Activated CD4-positive, alpha-beta T cell treated with anti-CD3 and anti-CD28 coated beads, Interleukin-2, amount 10 ng/mL, durations not matched to agents 24 days and 14 days (primary cell): Measurements from ENCODE around the gene PRICKLE3. TPM values are rescaled to one million over a fixed set of nuclear protein-coding genes. Genes with fewer than 3 reads are reported as not detected.

Source experiments
- DNase-seq: peaks from one replicate; pipeline ENCODE4 v3.0.0; 2022
- H3K27ac Mint-ChIP-seq: one replicate; pipeline ENCODE4 v1.8.0; 2022; ENCODE audit warnings: mild to moderate bottlenecking, mixed read lengths
- H3K27me3 Mint-ChIP-seq: one replicate; pipeline ENCODE4 v1.8.0; 2022; ENCODE audit warnings: mixed read lengths
- H3K36me3 Mint-ChIP-seq: one replicate; pipeline ENCODE4 v1.8.0; 2022; ENCODE audit warnings: low read depth, mild to moderate bottlenecking, mixed read lengths
- H3K4me1 Mint-ChIP-seq: one replicate; pipeline ENCODE4 v1.8.0; 2021; ENCODE audit warnings: mixed read lengths
- H3K4me3 Mint-ChIP-seq: one replicate; pipeline ENCODE4 v1.8.0; 2022; ENCODE audit warnings: mild to moderate bottlenecking, moderate library complexity, mixed read lengths
- H3K9me3 Mint-ChIP-seq: one replicate; pipeline ENCODE4 v1.8.0; 2021; ENCODE audit warnings: mixed read lengths
- intact Hi-C: fragments of 100-400 bp; cut with micrococcal nuclease; formaldehyde crosslinking; loops from one replicate; pipeline ENCODE4 v1.15.1; 2023
- total RNA-seq: library from RNA; stranded (reverse); gene quantifications from 2 replicates; pipeline ENCODE4 v1.2.3, GENCODE V29; 2022

PRICKLE3 gene
- total RNA-seq, 1 donor from 2014 or later: 22.7 TPM

DNA sequence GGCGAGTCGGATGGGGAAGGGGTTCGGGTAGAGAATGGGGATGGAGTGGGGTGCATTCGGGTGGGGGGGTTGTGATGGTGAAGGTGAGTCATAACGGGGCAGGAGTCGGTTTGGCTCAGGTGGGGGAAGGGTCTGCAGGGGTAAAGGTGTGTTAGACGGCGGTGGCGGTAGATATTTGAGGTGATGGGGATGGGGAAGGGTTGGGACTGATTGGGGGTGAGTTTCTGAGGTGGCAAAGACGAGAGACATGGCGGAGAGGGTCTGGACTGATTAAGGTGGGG, 13.1 kb upstream of the PRICKLE3 start:
- no peaks in the 10 kb centered on the region for H3K27me3 Mint-ChIP-seq
- no peaks in the 10 kb centered on the region for H3K9me3 Mint-ChIP-seq
- no peak overlapping the region for H3K27ac Mint-ChIP-seq
- peak overlapping the region; percentile 80 for H3K4me3 Mint-ChIP-seq
- intact Hi-C loops: no loop called here
- H3K36me3 Mint-ChIP-seq: no peaks in the 10 kb centered on the region
- H3K4me1 Mint-ChIP-seq: peaks cover 17% of the 10 kb centered on the region
- DNase-seq: no peak

GRCh38 chrX:49198540-49199314, 12.6 kb upstream of the PRICKLE3 start:
- H3K27ac Mint-ChIP-seq: no peak overlapping the region
- intact Hi-C loops: no loop called here
- DNase-seq: no peak
- peaks cover 21% of the 10 kb centered on the region for H3K4me1 Mint-ChIP-seq
- no peaks in the 10 kb centered on the region for H3K9me3 Mint-ChIP-seq
- no peaks in the 10 kb centered on the region for H3K36me3 Mint-ChIP-seq
- peak overlapping the region; percentile 80 for H3K4me3 Mint-ChIP-seq
- H3K27me3 Mint-ChIP-seq: no peaks in the 10 kb centered on the region

DNA sequence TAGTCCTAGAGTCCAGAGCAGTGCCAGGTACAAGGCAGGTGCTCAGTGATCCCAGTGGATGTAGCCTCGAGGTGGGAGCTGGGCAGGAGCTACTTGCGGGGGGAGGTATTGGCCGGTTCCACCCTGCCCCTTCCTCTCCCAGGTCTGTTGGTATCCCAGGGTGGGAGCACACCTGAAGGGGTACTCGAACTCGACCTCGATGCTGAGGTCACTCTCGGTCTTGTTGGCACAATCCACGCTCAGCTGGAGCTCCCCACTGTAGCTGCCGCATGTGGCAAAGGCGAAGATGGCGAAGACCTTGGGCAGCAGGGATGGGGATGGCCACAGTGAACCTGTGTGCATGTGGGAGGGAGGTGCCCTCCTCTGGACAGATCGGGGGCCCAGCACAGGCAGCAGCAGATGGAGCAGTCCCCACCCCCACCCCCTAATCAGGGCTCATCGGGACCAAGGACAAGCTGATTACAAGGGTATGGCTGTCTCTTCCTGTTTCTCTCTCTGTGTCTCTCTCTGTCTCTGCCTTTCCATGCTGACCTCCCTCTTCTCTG, 11.4 kb upstream of the PRICKLE3 start:
- no peaks in the 10 kb centered on the region for H3K9me3 Mint-ChIP-seq
- H3K27me3 Mint-ChIP-seq: no peaks in the 10 kb centered on the region
- no peak for DNase-seq
- no peak overlapping the region for H3K4me3 Mint-ChIP-seq
- H3K4me1 Mint-ChIP-seq: peaks cover 29% of the 10 kb centered on the region
- no peak overlapping the region for H3K27ac Mint-ChIP-seq
- intact Hi-C loops: no loop called here
- no peaks in the 10 kb centered on the region for H3K36me3 Mint-ChIP-seq

DNA sequence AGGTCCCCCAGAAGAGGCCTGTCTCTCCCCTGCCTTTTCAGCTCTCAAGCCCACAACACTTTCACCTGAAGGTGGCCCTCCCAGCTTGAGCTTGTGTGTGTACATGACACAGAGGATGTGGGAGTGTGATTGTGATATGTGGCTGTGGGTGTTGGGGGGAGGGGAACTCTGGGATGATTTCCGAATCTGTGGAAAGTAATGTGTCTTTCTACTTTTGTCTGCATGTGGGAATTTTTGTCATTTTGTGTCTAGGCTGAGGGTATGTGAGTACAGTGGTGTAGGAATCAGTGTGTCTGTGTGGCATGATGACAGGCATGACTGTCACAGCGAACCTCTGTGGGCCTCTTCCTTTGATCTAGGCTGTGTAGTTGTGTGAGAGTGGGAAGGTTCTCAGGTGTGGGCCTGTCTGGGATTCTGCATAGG, 7.4 kb upstream of the PRICKLE3 start:
- intact Hi-C loops: loop anchor here (2.0 to 5.0 kb wide), 2 partner anchors 79 to 561 kb away; no protein-coding TSS in a partner anchor
- Mint-ChIP-seq H3K4me1 (peaks cover 32% of the 10 kb centered on the region), H3K27me3 (no peaks in the 10 kb centered on the region), H3K9me3 (no peaks in the 10 kb centered on the region), H3K36me3 (no peaks in the 10 kb centered on the region), H3K27ac (peak overlapping the region; percentile 83), H3K4me3 (peak overlapping the region; percentile 51)
- no peak for DNase-seq

GRCh38 chrX:49192722-49193328, 6.7 kb upstream of the PRICKLE3 start:
- intact Hi-C loops: loop anchor here (2.0 to 5.0 kb wide), 2 partner anchors 79 to 562 kb away; no protein-coding TSS in a partner anchor
- H3K36me3 Mint-ChIP-seq: no peaks in the 10 kb centered on the region
- H3K9me3 Mint-ChIP-seq: no peaks in the 10 kb centered on the region
- peak; percentile 80 for DNase-seq
- peak overlapping the region; percentile 60 for H3K27ac Mint-ChIP-seq
- H3K4me3 Mint-ChIP-seq: peak overlapping the region; percentile 51
- no peaks in the 10 kb centered on the region for H3K27me3 Mint-ChIP-seq
- peaks cover 25% of the 10 kb centered on the region for H3K4me1 Mint-ChIP-seq

DNA sequence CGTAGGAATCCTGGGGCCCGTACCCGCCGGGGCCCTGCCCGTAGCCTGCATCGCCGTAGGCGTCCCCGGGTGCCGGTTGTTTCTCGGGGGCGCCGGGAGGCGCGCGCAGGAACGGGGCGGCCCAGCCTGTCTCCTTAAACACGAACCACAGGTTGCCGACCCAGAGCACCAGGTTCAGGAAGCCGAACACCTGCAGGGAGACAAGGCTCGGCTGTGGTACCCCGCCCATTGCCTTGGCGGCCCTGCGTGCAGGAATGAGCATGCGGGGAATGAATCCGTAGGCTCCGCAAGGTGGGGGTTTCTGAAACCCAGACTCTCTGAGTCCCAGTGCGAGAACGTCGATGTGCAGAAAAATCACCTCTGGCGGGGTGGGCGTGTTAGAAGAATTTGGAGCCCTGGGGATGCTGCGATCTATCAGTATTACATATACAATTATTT, 5.4 kb upstream of the PRICKLE3 start:
- intact Hi-C loops: loop anchor here (1.0 to 5.0 kb wide), 6 partner anchors 9 to 563 kb away; partner anchors contain the start of genes CCDC22, GPKOW and SYP
- DNase-seq: no peak
- Mint-ChIP-seq H3K27ac (peak overlapping the region; percentile 93), H3K4me3 (peak overlapping the region; percentile 93), H3K27me3 (no peaks in the 10 kb centered on the region), H3K9me3 (no peaks in the 10 kb centered on the region), H3K4me1 (peaks cover 25% of the 10 kb centered on the region), H3K36me3 (no peaks in the 10 kb centered on the region)

DNA sequence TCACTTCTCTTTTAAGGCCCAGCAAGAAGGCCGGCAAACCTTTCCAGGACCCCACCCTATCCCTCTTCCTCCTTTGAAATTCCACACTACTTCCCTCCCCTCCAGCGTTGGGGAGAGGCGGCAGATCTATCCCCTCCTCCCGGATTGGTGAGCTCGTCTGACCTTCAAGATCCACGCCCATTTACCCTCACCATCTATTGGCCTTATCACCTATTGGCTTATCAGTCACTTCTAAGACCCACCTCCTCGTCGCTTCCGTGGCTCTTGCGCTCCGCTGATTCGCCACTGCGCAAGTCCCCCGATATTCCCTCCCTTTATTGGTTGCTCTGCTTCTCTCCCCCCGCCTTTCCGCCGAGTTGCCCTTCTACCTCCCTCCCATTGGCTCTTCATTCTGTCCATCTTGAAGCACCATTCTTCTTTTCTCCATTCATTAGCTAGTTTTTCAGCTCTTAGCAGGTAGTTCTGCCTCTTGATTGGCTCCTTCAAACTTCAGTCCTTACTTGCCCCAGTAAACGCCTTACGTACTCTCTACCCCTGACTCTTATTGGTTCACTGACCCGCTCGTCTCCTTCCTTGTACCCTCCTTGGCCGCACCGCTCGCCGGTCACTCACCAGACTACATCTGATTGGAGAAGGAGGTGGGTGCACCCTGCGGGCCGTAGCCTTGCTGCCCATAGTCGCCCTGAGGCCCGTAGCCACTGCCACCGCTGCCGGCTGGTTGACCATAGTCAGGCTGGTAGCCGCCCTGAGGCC, 4.8 kb upstream of the PRICKLE3 start:
- Mint-ChIP-seq H3K4me3 (peak overlapping the region; percentile 93), H3K9me3 (no peaks in the 10 kb centered on the region), H3K27ac (peak overlapping the region; percentile 93), H3K4me1 (peaks cover 27% of the 10 kb centered on the region), H3K36me3 (no peaks in the 10 kb centered on the region), H3K27me3 (no peaks in the 10 kb centered on the region)
- intact Hi-C loops: loop anchor here (1.0 to 5.0 kb wide), 5 partner anchors 9 to 81 kb away; partner anchors contain the start of genes CCDC22, GPKOW and SYP
- peak; percentile 95 for DNase-seq

DNA sequence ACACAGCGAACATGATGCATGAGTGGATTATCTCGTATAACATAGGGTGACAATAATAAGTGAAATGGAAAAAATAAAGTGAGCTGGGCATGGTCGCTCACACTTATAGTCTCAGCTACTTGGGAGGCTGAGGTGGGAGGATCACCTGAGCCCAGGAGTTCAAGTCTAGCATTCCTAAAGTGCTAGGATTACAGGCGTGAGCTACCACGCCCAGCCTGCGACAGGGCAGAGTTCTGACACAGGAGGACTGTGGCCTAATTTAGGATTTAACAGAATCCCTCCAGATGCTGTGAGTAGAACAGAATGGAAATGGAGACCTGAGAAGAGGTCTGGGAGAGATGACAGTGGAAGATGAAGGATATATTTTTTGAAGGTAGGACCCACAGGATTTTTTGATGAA, 3.4 kb upstream of the PRICKLE3 start:
- peaks cover 31% of the 10 kb centered on the region for H3K4me1 Mint-ChIP-seq
- H3K27me3 Mint-ChIP-seq: no peaks in the 10 kb centered on the region
- H3K4me3 Mint-ChIP-seq: peak overlapping the region; percentile 93
- no peak for DNase-seq
- intact Hi-C loops: loop anchor here (2.0 to 5.0 kb wide), 2 partner anchors 17 to 83 kb away; no protein-coding TSS in a partner anchor
- H3K27ac Mint-ChIP-seq: no peak overlapping the region
- no peaks in the 10 kb centered on the region for H3K9me3 Mint-ChIP-seq
- no peaks in the 10 kb centered on the region for H3K36me3 Mint-ChIP-seq

GRCh38 chrX:49188468-49189076, 2.4 kb upstream of the PRICKLE3 start:
- Mint-ChIP-seq H3K4me3 (peak overlapping the region; percentile 28), H3K9me3 (no peaks in the 10 kb centered on the region), H3K4me1 (peaks cover 30% of the 10 kb centered on the region), H3K27me3 (no peaks in the 10 kb centered on the region), H3K27ac (peak overlapping the region; percentile 42), H3K36me3 (peaks cover 5% of the 10 kb centered on the region)
- intact Hi-C loops: no loop called here
- no peak for DNase-seq

GRCh38 chrX:49187526-49187925, 1.4 kb upstream of the PRICKLE3 start:
- no peak overlapping the region for H3K27ac Mint-ChIP-seq
- no peaks in the 10 kb centered on the region for H3K9me3 Mint-ChIP-seq
- H3K27me3 Mint-ChIP-seq: no peaks in the 10 kb centered on the region
- H3K4me1 Mint-ChIP-seq: peaks cover 24% of the 10 kb centered on the region
- no peak overlapping the region for H3K4me3 Mint-ChIP-seq
- no peak for DNase-seq
- peaks cover 6% of the 10 kb centered on the region for H3K36me3 Mint-ChIP-seq
- intact Hi-C loops: no loop called here

- Mint-ChIP-seq H3K27ac (peak overlapping the region; percentile 87), H3K9me3 (no peaks in the 10 kb centered on the region), H3K36me3 (peaks cover 11% of the 10 kb centered on the region), H3K4me1 (peaks cover 24% of the 10 kb centered on the region), H3K27me3 (no peaks in the 10 kb centered on the region), H3K4me3 (peak overlapping the region; percentile 92)
- intact Hi-C loops: no loop called here
- no peak for DNase-seq
Observed at GRCh38 chrX:49187028-49187394, 838 bp upstream of the PRICKLE3 start.

DNA sequence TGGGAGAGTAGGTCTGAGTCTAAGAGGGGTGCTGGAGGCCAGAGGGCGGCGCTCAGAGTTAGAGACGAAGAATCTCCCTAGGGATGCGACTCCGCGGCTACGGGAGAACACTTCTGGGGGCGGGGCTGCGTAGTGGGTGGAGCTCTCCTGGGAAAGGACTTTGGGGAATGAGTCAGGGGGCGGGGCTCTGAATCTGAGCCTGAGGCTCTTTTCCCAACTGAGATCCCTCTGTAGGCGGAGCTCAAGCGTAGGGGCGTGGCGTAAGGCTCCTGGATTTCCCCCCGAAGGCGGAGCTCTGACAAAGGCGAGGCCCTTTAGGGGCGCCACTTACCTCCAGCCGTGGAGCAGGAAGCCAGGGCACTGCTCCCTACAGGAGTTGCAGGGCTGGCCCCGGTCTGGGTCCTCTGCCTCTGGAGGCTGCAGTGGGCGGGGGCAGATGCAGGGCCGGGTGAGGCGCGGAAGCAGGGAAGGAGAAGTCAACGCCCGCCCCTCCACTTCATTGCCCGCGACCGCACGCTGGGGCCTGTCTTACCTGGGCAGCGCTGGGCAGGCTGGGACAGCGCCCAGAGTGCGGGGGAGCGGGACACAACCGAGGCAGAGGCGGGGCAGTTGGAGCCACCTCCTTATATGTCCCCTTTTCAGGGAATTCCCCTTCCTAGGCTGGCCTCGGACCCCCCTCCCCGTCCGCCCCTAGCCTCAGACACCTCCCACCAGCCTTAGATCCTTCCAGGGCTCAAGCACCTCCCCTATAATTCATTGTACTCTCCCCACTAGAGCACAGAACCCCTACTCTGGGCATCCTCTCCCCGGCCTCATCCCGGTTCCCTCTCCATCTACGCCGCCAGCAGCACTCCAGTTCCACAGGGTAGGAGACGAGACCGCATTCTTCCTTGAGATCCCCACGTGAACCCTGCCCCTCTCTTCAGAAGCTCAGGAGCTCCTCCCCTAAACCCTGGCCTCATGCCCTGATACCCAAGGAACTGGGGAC, 1.6 kb downstream of the PRICKLE3 start:
- Mint-ChIP-seq H3K27ac (peak overlapping the region; percentile 89), H3K4me3 (peak overlapping the region; percentile 92), H3K9me3 (no peaks in the 10 kb centered on the region), H3K4me1 (peaks cover 16% of the 10 kb centered on the region), H3K36me3 (peaks cover 18% of the 10 kb centered on the region), H3K27me3 (no peaks in the 10 kb centered on the region)
- intact Hi-C loops: no loop called here
- peak; percentile 79 for DNase-seq
